SK-N-SH (cell line): ENCODE results near the gene CLDN19. TPM values are rescaled to one million over a fixed set of nuclear protein-coding genes. Genes with fewer than 3 reads are reported as not detected.

Experiments used
- CTCF ChIA-PET: fragments of 300-600, 350-600 bp; formaldehyde crosslinking; extraction: SDS; loops from one replicate; lab custom pipeline; 2021; lab: Yijun Ruan, JAX
- POLR2A ChIA-PET: fragments of 350-600 bp; sonication (Branson Sonifier 250); formaldehyde crosslinking; extraction: SDS; loops from one replicate; lab custom pipeline; 2020; ENCODE audit warnings: antibody characterized with exemption, inconsistent platforms; lab: Yijun Ruan, JAX
- DNase-seq: peaks from one replicate; pipeline ENCODE4 v3.0.0; 2012
- H2AFZ ChIP-seq: fragments of 200-600 bp; sonication (generic); 2 replicates; pipeline ENCODE4 v1.8.1; 2016; ENCODE audit warnings: antibody characterized with exemption, mild to moderate bottlenecking, low read depth
- H3F3A ChIP-seq: fragments of 200-600 bp; sonication (generic); replicated peaks from 2 replicates; pipeline ENCODE3; 2016; ENCODE audit warnings: antibody characterized with exemption, mild to moderate bottlenecking; ENCODE audit not compliant: insufficient read depth
- H3K27ac ChIP-seq, 2 experiments: fragments of 200-500 bp in 1 of 2; fragments of 200-600 bp in 1 of 2; sonication (Bioruptor generic) in 1 of 2; sonication (generic), shearing (Covaris generic) in 1 of 2; 2 replicates each; pipeline versions ENCODE4 v1.5.1 to v1.6.1; 2014 to 2016; ENCODE audit warnings: low read depth in 2 of 2, inconsistent platforms in 1 of 2, low read length in 1 of 2, mild to moderate bottlenecking in 1 of 2, mixed read lengths in 1 of 2
- H3K27me3 ChIP-seq: fragments of 200-600 bp; sonication (generic), shearing (Covaris generic); 2 replicates; pipeline ENCODE4 v1.6.1; 2016; ENCODE audit warnings: mixed run types; ENCODE audit not compliant: insufficient read depth
- H3K36me3 ChIP-seq, 2 experiments: fragments of 200-500 bp in 1 of 2; fragments of 200-600 bp in 1 of 2; sonication (Bioruptor generic) in 1 of 2; sonication (generic) in 1 of 2; replicated peaks in 1 of 2; 2 replicates each; pipeline versions ENCODE3 to v1.5.1; 2014 to 2016; ENCODE audit warnings: low read length in 1 of 2, mild to moderate bottlenecking in 1 of 2; ENCODE audit not compliant: insufficient read depth in 2 of 2, control insufficient read depth in 1 of 2
- H3K4me1 ChIP-seq, 2 experiments: fragments of 200-500 bp in 1 of 2; fragments of 200-600 bp in 1 of 2; sonication (Bioruptor generic) in 1 of 2; sonication (generic), shearing (Covaris generic) in 1 of 2; 2 replicates each; pipeline versions ENCODE4 v1.5.1 to v1.6.1; 2014 to 2016; ENCODE audit warnings: low read depth in 1 of 2, low read length in 1 of 2, mixed run types in 1 of 2; ENCODE audit not compliant: insufficient read depth in 2 of 2, control insufficient read depth in 1 of 2
- H3K4me2 ChIP-seq: fragments of 200-600 bp; sonication (generic), shearing (Covaris generic); 2 replicates; pipeline ENCODE4 v1.6.1; 2017; ENCODE audit warnings: mixed run types
- H3K4me3 ChIP-seq, 2 experiments: fragments of 200-500 bp in 1 of 2; fragments of 200-600 bp in 1 of 2; sonication (Bioruptor generic) in 1 of 2; sonication (generic), shearing (Covaris generic) in 1 of 2; 2 replicates each; pipeline versions ENCODE4 v1.5.1 to v1.8.1; 2014 to 2016; ENCODE audit warnings: low read depth in 2 of 2, inconsistent platforms in 1 of 2, low read length in 1 of 2, mild to moderate bottlenecking in 1 of 2, mixed read lengths in 1 of 2, moderate library complexity in 1 of 2
- H3K79me2 ChIP-seq: fragments of 200-600 bp; sonication (generic); 2 replicates; pipeline ENCODE4 v1.8.1; 2017; ENCODE audit warnings: mild to moderate bottlenecking; ENCODE audit not compliant: insufficient read depth
- H3K9ac ChIP-seq: fragments of 200-600 bp; sonication (generic); 2 replicates; pipeline ENCODE4 v1.6.1; 2017; ENCODE audit warnings: mixed run types
- H3K9me2 ChIP-seq: fragments of 200-600 bp; sonication (generic); 2 replicates; pipeline ENCODE4 v1.6.1; 2017; ENCODE audit warnings: mixed run types
- H3K9me3 ChIP-seq: fragments of 200-600 bp; sonication (generic); 2 replicates; pipeline ENCODE4 v1.6.1; 2017; ENCODE audit warnings: mixed run types, mild to moderate bottlenecking, moderate library complexity
- H4K20me1 ChIP-seq: fragments of 200-600 bp; sonication (generic); 2 replicates; pipeline ENCODE4 v1.6.1; 2017; ENCODE audit warnings: mild to moderate bottlenecking, mixed run types; ENCODE audit not compliant: insufficient read depth
- CHD2 ChIP-seq: fragments of 150-350 bp; IDR thresholded peaks from 2 replicates; pipeline ENCODE4 v1.6.1; 2018; ENCODE audit warnings: low read length; ENCODE audit not compliant: partially characterized antibody
- EP300 ChIP-seq, 2 experiments: IDR thresholded peaks; 2 replicates each; pipeline versions ENCODE4 v1.4.0 to v1.6.1; 2012; ENCODE audit warnings: borderline replicate concordance in 1 of 2, low read depth in 1 of 2, low read length in 1 of 2
- FOXM1 ChIP-seq: IDR thresholded peaks from 2 replicates; pipeline ENCODE4 v1.4.0; 2012; ENCODE audit warnings: low read depth, mild to moderate bottlenecking
- GATA2 ChIP-seq: sonication (generic); formaldehyde crosslinking; IDR thresholded peaks from 2 replicates; pipeline ENCODE4 v1.5.0; 2020; ENCODE audit warnings: mild to moderate bottlenecking, missing genetic modification reagents
- IRF3 ChIP-seq: fragments of 150-350 bp; IDR thresholded peaks from 2 replicates; pipeline ENCODE4 v1.6.1; 2016; ENCODE audit warnings: mild to moderate bottlenecking, low read depth, low read length
- MEF2A ChIP-seq: IDR thresholded peaks from 2 replicates; pipeline ENCODE4 v1.4.0; 2012; ENCODE audit warnings: low read depth, borderline replicate concordance
- NFIC ChIP-seq: IDR thresholded peaks from 2 replicates; pipeline ENCODE4 v1.4.0; 2012; ENCODE audit warnings: borderline replicate concordance
- POLR2AphosphoS5 ChIP-seq: IDR thresholded peaks from 2 replicates; pipeline ENCODE4 v1.6.1; 2012; ENCODE audit warnings: low read depth, low read length
- RCOR1 ChIP-seq: fragments of 150-350 bp; IDR thresholded peaks from 2 replicates; pipeline ENCODE4 v1.6.1; 2017; ENCODE audit warnings: antibody characterized with exemption, low read length
- RXRA ChIP-seq: IDR thresholded peaks from 2 replicates; pipeline ENCODE4 v1.4.0; 2012; ENCODE audit warnings: low read depth, mild to moderate bottlenecking, borderline replicate concordance
- TAF1 ChIP-seq: IDR thresholded peaks from 2 replicates; pipeline ENCODE4 v1.6.1; 2012; ENCODE audit warnings: low read depth, mild to moderate bottlenecking, low read length, moderate library complexity, borderline replicate concordance
- TCF12 ChIP-seq: IDR thresholded peaks from 2 replicates; pipeline ENCODE4 v1.4.0; 2012
- TEAD4 ChIP-seq: IDR thresholded peaks from 2 replicates; pipeline ENCODE4 v1.4.0; 2012; ENCODE audit warnings: mild to moderate bottlenecking, borderline replicate concordance; ENCODE audit not compliant: insufficient read depth
- YY1 ChIP-seq: IDR thresholded peaks from 2 replicates; pipeline ENCODE4 v1.4.0; 2012; ENCODE audit warnings: low read depth, mild to moderate bottlenecking
- WGBS: methylation state at CpG from one replicate; pipeline ENCODE4 v1.1.6; 2017; ENCODE audit warnings: low lambda C conversion rate; 5-methylcytosine and 5-hydroxymethylcytosine counted together
- polyA plus RNA-seq, 3 experiments: library from polyadenylated mRNA; depleted of rRNA; stranded (reverse); fragments of >200 nt; gene quantifications; 2 replicates each; pipeline ENCODE4 v1.2.3, GENCODE V29; 2012

The CLDN19 gene
- polyA plus RNA-seq, 1 of the 3 experiments (the other 2 are of a cell fraction): not detected

GRCh38 chr1:42748461-42749410, 8.7 kb upstream of the CLDN19 start:
- CTCF ChIA-PET: interaction anchor here (0.8 to 4.4 kb wide), 11 partner anchors 8 to 597 kb away, joined by 3 to 32 read pairs (median 5); no protein-coding TSS in a partner anchor
- TF ChIP-seq IRF3: no peak
- TF ChIP-seq TEAD4: no peak
- TF ChIP-seq RCOR1: no peak
- no peak for TF ChIP-seq FOXM1
- no peak for TF ChIP-seq TAF1
- TF ChIP-seq MEF2A: no peak
- TF ChIP-seq YY1: no peak
- peaks cover 24 to 50% of the 10 kb centered on the region in 2 experiments for H3K36me3 ChIP-seq
- no peaks in the 10 kb centered on the region for H3K9me2 ChIP-seq
- H3K27ac ChIP-seq: no peak overlapping the region
- H2AFZ ChIP-seq: no peak overlapping the region
- POLR2A ChIA-PET: no interaction called here
- 91% methylated on average over 14 of the region's 14 CpGs for WGBS
- no peak overlapping the region for H3K4me2 ChIP-seq
- peaks cover 0 to 4% of the 10 kb centered on the region in 2 experiments; a peak in 1 of 4 replicates for H3K4me1 ChIP-seq
- no peaks in the 10 kb centered on the region for H3K9me3 ChIP-seq
- peaks cover 6% of the 10 kb centered on the region for H3F3A ChIP-seq
- H3K4me3 ChIP-seq: no peak overlapping the region
- H3K79me2 ChIP-seq: no peaks in the 10 kb centered on the region
- DNase-seq: no peak
- H3K9ac ChIP-seq: no peak overlapping the region
- no peaks in the 10 kb centered on the region for H4K20me1 ChIP-seq
- H3K27me3 ChIP-seq: no peaks in the 10 kb centered on the region

- WGBS: 94% methylated on average over 3 of the region's 10 CpGs
- TF ChIP-seq EP300 (IDR thresholded peaks at IDR 0.05; ENCODE audit: borderline replicate concordance in 1 of 2, low read depth in 1 of 2, low read length in 1 of 2) (no peak), TEAD4 (no peak), TCF12 (no peak), CHD2 (no peak), RXRA (no peak), GATA2 (no peak), POLR2AphosphoS5 (no peak), NFIC (no peak), FOXM1 (no peak)
- peaks cover 22 to 47% of the 10 kb centered on the region in 2 experiments for H3K36me3 ChIP-seq
These were observed 8.0 kb upstream of the CLDN19 start for GRCh38 chr1:42748021-42748420.

More at GRCh38 chr1:42748021-42748420, 8.0 kb upstream of the CLDN19 start:
- Histone ChIP-seq H2AFZ (no peak overlapping the region), H3K9me2 (no peaks in the 10 kb centered on the region), H4K20me1 (no peaks in the 10 kb centered on the region), H3K79me2 (no peaks in the 10 kb centered on the region), H3K4me3 (no peak overlapping the region), H3K4me1 (peaks cover 0 to 11% of the 10 kb centered on the region in 2 experiments; a peak in 1 of 4 replicates), H3F3A (no peaks in the 10 kb centered on the region), H3K9ac (no peak overlapping the region), H3K9me3 (no peaks in the 10 kb centered on the region), H3K4me2 (no peak overlapping the region), H3K27me3 (no peaks in the 10 kb centered on the region), H3K27ac (no peak overlapping the region)
- CTCF ChIA-PET: interaction anchor here (0.7 to 4.4 kb wide), 12 partner anchors 9 to 596 kb away, joined by 3 to 32 read pairs (median 8); no protein-coding TSS in a partner anchor
- POLR2A ChIA-PET: no interaction called here
- DNase-seq: no peak
